Gastrocnemius medialis (tissue), 4 donors: ENCODE measurements around the gene SLC25A2.

Experiments used
- CTCF ChIP-seq, 5 experiments: fragments of 450-650 bp in 3 of 5; fragments of 200-600 bp in 2 of 5; sonication (generic) in 2 of 5; IDR thresholded peaks in 4 of 5; conservative IDR thresholded peaks in 1 of 5; 1 replicate in 4 of 5; 2 replicates in 1 of 5; pipeline ENCODE4 v1.5.1; 2016 to 2019; ENCODE audit warnings: antibody characterized with exemption in 5 of 5, mild to moderate bottlenecking in 3 of 5, moderate library complexity in 3 of 5
- POLR2A ChIP-seq, 2 donors: fragments of 450-650 bp; IDR thresholded peaks; one replicate each; pipeline ENCODE4 v1.6.1; 2017; ENCODE audit warnings: antibody characterized with exemption in 2 of 2, mild to moderate bottlenecking in 2 of 2, moderate library complexity in 2 of 2

DNA sequence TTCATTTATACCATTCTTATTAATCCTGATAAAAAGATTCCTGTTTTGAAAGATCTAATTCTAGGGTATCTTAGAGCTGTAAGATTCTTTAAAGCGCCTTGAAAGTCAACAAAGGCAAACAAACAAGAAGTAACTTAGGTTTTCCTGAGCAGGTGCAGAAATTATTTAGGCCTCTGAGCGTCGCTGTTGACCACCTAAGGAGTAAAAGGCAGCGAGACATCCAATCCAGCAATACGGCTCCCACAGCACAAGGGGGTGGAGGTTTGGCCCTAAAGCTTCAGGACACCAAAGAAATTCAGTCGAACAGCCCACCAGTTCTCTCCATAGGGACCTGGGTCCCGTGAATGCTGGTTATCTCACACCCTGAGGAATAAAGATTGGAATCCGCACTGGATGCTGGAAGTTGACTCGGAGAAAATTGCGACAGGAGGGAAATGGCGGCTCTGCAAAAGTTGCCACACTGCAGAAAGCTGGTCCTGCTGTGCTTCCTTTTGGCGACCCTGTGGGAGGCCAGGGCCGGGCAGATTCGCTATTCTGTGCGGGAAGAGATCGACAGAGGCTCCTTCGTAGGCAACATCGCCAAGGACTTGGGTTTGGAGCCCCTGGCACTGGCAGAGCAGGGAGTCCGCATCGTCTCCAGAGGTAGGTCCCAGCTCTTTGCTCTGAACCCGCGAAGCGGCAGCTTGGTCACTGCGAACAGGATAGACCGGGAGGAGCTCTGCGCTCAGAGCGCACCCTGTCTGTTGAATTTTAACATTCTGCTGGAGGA is 34.9 kb upstream of the SLC25A2 start, which contains the start of gene PCDHGA2:
- TF ChIP-seq CTCF (IDR thresholded peaks at IDR 0.05 in 4 of 5, conservative IDR thresholded peaks at IDR 0.05 in 1 of 5), result peak; percentile 40 to 64 (median 60)
- TF ChIP-seq POLR2A (IDR thresholded peaks at IDR 0.05), result no peak
